Activated CD8-positive, alpha-beta memory T cell treated with anti-CD3 and anti-CD28 coated beads for 48 hours (primary cell): ENCODE data around the gene ARAP3.

ENCODE experiments used
- DNase-seq, 3 experiments: peaks; one replicate each; pipeline ENCODE4 v3.0.0-alpha.2; 2020; ENCODE audit warnings: low read depth in 2 of 3, low spot score in 2 of 3

The ARAP3 gene

GRCh38 chr5:141701360-141702119 lies 19.5 kb upstream of the ARAP3 start:
- DNase-seq = no peak

DNA sequence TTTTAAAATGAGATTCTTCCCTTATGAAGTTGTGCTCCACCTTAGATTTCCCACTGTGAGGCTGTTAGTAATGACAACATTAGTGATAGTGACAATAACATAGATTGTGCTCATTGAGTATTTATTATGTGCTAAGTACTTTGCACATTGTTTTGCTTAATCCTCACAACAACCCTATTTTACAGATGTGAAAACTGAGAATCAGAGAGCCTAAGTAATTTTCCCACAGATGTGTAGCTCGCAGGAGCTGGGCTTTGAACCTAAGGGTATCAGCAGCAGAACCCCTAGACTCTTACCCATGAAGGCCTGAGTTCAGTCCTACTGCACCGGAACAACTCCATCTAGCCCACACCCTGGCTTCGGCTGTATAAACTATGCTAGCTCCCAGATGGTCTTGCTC lies 15.6 kb upstream of the ARAP3 start:
- no peak for DNase-seq

DNA sequence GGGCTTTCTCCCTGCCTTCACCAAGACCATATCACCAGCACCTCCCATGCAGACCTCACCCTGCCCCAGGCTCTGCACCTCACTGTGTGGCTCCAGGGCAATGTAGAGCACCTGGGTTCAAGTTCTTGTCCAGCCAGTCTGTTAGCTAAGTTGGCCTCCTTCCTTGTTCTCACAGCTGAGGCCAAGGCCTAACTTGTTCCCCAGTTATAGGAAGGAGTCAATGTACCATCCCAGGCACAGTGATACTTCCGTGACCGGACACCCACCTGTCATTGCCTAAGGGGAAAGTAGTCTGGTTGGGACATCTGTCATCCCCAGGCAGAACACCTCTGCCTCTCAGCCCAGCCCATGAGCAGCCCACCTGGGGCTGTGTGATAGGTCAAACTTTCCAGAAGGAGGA lies 14.4 kb upstream of the ARAP3 start:
- no peak for DNase-seq

DNA sequence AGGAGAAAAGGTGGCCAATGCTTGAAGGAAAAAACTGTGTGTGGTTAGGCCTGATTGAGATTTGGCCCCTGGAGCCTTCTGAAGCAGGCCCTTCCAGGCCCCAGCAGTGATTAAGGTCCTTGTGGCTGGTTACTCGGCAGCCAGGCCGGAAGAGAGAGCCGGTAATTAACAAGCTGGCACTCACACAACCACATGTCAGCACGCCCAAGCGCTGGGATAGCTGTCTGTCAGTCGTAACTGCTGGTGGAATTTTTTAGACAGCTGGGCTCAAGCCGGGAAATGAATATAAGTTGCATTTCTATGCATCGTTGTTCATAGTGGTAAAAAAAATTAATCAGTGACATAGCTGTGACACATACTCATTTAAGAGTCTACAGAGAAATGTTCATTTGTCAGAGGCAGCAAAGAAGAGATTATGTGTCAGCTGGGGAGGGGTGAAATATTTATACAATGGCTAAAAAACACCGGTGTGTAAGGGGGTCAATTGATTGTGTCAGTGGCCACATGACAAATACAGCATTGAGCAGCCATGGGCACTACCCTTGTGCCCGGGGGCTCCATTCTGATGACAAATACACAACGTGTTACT lies 13.7 kb upstream of the ARAP3 start:
- DNase-seq = no peak

DNA sequence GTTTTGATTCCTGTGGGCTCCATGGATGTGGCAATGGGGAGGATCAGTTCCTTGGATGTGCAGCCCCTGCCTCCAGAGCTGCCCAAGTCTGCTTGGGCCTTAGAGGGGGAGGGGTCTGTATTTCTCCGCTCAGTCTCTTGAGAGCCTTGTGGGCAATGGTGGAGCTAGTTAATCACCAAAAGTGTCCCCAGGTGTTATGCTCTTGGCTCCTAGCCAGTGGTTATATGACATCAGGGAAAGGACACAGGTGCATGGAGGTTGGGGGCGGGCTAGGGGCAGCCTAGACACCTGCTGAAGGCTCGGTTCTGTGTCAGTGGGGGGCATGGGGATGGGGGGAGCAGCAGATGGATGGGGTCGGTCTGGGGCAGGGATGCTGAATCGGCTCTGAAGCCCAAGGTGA lies 12.4 kb upstream of the ARAP3 start:
- no peak for DNase-seq

DNA sequence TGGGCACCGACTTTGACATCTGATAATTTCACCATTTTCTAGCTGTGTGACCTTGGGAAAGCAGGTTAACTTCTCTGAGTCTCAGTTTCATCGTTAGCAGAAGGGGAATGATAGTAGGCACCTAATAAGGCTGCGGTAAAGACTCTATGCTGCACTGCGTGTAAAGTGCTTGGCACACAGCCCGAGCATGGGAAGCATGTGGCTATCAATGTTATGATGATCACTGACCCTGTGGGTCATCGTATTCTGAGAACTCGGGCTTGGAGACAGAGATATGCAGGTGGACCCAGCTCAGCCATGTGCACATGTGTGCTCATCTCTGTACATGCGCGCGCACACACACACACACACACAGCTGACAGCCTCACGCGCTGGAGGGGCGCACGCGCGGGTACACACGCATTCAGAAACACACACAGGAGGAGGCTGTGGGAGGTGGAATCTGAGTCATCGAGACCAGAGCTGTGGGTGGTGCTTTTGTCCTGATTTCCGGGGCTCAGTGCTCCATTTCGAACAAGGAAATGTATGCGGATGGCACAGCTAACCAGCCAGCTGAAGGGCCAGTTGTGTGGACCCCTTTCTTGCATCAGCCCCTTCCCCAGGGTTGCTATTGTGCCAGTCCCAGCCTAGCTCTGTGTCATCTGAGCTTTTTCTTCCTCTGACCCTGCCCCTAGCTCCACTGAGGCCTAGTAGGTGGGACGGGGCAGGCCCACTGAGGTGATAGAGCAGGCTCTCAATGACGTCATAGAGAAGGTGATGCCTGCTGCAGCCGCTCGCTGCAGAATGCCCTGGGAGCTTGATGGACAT lies 11.1 kb upstream of the ARAP3 start:
- peak in 2 of 3 experiments; percentile 35 to 53 for DNase-seq

DNA sequence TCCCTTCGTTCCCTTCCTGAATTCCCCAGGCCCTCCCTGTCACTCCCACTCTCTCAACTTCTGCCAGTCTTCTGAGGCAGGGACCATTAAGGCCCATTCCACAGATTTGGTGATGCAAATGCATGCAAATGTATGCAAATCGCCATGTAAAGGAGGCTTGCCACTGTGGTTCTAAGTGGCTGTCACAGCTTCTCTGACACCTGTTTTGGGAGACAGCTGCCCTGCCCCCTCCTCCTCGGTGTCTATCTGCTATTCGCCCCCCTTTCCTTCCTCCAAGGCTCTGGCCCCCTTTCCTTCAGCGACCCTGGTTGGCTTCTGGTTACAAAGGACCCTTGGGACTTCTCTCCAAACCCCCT lies 10.5 kb upstream of the ARAP3 start:
- DNase-seq = no peak

- DNase-seq = peak; percentile 68 to 92 (median 80)
These were observed 10.0 kb upstream of the ARAP3 start for GRCh38 chr5:141691867-141692532.

DNA sequence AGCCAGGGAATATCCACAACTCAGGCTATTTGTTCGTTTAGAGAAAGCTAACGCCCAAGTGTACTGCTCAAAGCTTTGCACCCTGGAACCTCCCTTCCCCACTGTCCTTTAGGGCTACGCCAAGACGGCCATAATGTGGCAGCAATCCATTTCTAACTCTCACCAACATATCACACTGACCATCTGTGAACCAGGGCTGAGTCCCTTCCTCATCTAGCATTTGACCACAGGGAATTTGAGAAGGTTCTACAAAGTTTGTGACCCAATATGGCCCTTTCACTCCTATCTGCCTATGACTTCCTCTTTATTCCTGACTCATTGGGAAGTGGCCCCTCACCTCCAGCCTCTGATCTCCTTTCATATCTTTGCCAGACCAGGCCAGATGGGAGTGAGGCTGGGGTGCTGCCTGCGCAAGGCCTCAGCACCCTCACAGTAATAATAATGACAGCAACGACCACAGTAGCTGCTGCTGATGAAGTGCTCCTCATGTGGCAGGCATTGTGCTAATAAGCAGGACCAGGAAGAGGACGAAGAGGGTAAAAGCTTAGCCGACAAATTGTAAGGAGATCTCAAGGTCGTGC lies 9.3 kb upstream of the ARAP3 start:
- DNase-seq = no peak

DNA sequence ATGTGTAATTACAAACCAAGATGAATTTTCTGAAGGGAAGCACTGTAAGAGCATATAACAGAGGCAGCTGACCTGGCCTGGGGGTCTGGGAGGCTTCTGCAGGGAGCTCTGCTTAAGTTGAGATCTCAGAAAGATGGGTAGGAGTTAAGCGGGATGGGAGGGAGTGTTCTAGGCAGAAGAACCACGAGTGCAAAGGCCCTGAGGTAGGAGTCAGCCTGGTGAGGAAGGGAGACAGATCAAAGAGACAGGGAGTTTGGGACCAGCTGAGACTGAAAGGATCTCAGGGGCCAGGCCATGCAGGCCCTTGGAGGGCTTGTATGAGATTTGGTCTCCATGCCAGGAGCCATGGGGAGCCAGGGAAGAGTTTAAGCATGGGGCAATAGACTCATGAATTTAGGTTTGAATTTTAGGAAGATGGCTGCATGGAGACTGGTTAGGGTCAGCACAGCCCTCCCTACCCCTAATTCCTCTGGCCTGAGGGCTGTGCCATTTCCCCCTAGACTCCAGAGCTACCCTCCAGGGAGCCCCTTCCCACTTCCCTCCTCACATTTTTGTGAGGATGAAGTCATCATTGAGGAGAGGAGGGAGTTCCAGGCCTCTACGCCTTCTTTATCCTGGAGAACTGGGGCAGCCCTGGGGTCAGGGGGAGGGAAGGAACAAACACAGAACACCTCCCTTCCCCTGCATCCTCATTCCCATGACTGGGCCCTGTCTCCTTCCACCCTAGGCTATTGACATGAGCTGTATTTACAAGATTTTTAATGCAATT lies 4.8 kb upstream of the ARAP3 start:
- no peak for DNase-seq

DNA sequence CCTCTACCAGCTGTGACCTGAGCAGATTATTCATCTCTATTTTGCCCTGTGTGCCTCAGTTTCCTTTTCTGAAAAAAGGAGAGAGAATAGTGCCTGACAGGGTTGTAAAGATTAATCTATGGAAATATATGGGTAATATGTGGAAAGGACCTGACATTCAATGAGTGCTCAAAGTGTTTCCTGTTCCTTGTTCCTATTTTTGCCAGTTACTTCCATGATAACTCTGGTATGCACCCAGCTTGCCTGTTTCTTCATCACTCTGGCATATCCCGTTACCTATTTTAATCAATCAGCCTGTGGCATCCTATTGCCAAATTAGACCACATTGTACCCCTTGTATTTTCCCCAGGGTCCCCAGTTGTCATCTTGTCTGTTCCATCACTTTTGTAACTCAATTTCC lies 3.6 kb upstream of the ARAP3 start:
- no peak for DNase-seq

DNA sequence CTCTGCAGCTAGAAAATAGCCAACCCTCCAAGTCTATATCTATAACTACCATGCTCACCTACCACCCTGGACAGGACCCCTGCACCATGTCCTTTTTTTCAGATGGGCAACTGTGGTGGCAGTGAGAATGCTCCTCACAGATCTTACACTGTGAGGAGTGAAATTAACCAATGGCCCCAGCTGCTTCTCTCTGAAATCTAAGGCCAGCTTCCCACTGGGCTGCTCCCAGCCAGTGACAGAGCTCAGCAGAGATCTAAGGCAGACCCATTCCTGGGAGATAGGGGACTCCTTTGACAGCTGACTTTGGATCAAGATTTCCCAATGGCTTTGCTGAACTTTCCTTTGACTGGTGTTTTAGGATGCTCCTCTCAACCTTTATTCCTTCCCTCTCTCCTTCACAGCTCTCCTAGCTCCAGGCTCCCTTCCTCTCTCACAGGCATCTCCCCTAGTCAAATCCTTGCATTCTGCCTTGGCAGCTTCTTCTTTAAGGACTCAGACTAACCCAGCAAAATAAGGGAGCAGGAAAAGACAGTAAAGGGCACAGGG lies 1.6 kb upstream of the ARAP3 start:
- no peak for DNase-seq

GRCh38 chr5:141681295-141681694 lies 735 bp downstream of the ARAP3 start:
- DNase-seq = no peak

DNA sequence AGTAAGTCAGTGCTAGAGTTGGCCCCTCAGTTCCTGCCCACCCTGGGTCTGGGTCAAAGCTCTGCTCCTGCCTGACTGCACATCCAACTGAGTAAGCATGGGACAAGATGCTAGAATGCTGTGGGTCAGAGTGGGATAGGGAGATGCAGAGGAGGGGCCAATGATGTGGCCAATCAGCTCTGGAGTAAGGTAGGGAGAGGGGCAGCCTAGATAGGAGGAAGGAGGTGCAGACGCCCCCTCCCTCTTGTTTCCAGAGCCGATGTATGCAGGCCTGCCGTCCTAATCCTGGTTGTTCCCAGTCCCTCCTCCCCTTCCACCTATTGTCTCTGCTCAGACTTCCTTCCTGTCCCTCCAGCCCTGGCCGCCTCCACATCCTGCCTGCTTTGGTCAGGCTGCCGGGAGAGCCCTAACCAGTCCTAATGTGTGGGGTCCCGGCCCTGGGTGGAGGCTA lies 1.3 kb downstream of the ARAP3 start:
- no peak for DNase-seq

DNA sequence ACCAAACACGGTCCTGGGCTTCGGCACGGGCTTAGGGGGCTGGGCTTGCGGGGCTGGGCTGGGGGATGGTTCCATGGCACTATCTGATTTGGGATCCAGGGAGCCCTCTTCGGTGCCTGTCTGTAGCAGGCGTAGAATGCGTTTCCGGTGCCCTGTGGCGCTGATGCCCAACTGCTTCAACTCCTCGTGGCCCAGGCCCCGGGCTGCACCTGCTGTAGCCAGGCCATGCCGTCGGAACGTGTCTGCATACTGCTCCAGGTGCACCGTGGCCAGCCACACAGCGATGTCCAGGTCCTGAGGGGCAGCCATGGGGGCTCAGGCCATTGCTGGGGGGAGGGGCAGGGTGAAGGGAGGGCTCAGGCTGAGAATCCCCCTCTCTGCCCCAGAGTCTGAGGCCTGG lies 1.9 kb downstream of the ARAP3 start:
- no peak for DNase-seq

- no peak for DNase-seq
These were observed 4.6 kb downstream of the ARAP3 start for GRCh38 chr5:141677415-141677814.

DNA sequence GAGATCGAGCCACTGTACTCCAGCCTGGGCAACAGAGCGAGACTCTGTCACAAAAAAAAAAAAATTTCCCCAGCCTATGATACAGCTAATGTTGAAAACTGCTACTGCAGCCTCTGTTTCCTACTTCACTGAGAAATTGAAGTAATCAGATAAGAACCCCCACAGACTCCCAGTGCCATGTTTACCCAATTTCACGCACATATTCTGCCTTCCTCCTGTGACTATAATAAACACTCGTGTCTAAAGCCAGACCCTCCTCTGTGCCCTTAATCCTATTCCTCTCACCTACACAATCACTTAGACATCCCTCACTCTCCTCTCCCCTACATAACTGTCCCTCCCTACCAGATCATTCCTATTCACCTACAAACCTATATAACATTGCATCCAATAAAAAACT lies 6.4 kb downstream of the ARAP3 start:
- no peak for DNase-seq

GRCh38 chr5:141674747-141675146 lies 7.3 kb downstream of the ARAP3 start:
- no peak for DNase-seq

DNA sequence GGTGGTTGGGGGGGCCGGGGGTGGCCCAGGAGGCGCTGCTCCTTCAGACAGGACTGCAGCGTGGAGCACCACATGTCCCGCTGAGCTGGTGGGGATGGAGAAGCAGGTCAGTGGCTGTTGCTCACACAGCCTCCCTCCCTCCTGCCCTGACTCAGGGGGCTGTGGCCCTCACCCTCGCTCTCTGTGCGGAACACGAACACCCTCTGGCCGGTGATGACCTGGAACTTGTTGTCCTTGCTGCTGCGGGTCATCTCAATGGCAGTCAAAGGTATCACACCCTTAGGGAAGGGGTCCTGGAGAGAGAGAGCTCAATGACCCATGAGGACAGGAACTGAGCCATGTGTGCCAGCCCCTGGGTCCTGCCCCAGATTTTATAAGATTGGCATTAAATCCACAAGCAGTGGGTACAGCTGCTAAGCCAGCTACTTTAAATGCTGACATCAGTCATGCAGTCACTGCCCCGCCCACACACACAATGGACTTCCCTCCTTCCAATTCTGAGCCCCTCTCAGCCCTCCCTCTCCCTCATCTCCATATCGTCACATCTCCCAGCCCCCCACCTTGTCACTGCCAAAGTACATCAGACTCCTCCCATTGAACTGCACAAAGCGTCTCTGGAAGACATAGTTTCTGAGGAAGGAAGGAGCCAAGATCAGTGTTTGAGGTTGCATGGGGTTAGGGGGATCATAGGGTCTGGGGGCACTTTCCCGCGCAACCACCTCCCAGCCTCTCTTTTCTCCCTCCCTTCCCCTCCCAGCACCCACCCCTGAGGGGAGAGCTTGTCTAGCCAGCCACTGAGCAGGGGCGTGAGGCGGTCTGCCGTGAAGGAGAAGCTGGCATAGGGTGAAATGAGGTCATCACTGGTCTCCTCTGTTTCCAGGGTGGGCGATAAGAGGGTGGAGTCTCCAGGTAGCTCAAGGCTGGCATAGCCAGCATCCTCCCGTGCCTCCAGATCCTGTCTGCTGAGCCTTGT lies 8.9 kb downstream of the ARAP3 start:
- DNase-seq = no peak
